ENCODE measurements around the gene FREM3.

DNA sequence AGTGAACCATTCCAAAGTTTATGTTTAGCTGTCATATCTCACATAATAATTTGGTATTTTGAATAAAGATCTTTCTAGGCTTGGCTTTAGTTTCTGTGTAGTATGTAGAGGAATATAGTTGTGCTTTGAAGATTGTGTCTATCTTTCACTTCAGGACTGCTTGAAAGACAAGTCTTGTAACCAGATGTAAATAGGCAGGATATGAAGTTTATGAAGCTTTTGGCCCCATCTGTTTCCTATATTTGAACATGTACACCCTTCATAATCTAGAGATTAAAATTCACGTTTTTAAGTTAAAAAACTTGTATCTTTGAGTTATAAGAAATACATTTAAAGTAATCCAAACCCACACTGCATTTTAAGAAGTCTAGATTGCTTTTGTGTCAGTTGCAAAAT is 11.7 kb upstream of the FREM3 start:
- TF ChIP-seq, protein P1, sequence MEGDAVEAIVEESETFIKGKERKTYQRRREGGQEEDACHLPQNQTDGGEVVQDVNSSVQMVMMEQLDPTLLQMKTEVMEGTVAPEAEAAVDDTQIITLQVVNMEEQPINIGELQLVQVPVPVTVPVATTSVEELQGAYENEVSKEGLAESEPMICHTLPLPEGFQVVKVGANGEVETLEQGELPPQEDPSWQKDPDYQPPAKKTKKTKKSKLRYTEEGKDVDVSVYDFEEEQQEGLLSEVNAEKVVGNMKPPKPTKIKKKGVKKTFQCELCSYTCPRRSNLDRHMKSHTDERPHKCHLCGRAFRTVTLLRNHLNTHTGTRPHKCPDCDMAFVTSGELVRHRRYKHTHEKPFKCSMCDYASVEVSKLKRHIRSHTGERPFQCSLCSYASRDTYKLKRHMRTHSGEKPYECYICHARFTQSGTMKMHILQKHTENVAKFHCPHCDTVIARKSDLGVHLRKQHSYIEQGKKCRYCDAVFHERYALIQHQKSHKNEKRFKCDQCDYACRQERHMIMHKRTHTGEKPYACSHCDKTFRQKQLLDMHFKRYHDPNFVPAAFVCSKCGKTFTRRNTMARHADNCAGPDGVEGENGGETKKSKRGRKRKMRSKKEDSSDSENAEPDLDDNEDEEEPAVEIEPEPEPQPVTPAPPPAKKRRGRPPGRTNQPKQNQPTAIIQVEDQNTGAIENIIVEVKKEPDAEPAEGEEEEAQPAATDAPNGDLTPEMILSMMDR (IDR thresholded peaks at IDR 0.05; ENCODE audit: borderline replicate concordance, extremely low read depth, low read length, poor library complexity, severe bottlenecking): no peak
- TF ChIP-seq EZH2 (IDR thresholded peaks at IDR 0.05; ENCODE audit: borderline replicate concordance, low read depth, low read length, severe bottlenecking): no peak

Measured in DND-41 (cell line).